SK-N-SH treated with all-trans-retinoic acid at 6 μM for 48 hours (cell line): ENCODE data around the gene ING3.

Experiments
- ATAC-seq: fragments of 200-7000 bp; cut with Tn5 transposase; 3 replicates; pipeline ENCODE4 v1.9.1; 2020; ENCODE audit warnings: mild to moderate bottlenecking, moderate library complexity
- ARNTL ChIP-seq: fragments of 450-650 bp; formaldehyde crosslinking; IDR thresholded peaks from 2 replicates; pipeline ENCODE4 v1.5.0; 2020; ENCODE audit warnings: low read depth, mild to moderate bottlenecking, moderate library complexity, borderline replicate concordance
- BACH2 ChIP-seq: fragments of 250-450 bp; sonication (Bioruptor Pico); IDR thresholded peaks from 2 replicates; pipeline ENCODE4 v1.9.0; 2021; ENCODE audit warnings: mild to moderate bottlenecking, borderline replicate concordance
- CREB5 ChIP-seq: fragments of 250-450 bp; sonication (Bioruptor Pico); IDR thresholded peaks from 2 replicates; pipeline ENCODE4 v1.5.1; 2020; ENCODE audit warnings: low read depth, mild to moderate bottlenecking, moderate library complexity
- CSDC2 ChIP-seq: fragments of 250-450 bp; sonication (Bioruptor Pico); IDR thresholded peaks from 2 replicates; pipeline ENCODE4 v1.5.0; 2020; ENCODE audit warnings: mild to moderate bottlenecking, moderate library complexity
- ESRRG ChIP-seq: fragments of 250-450 bp; sonication (Bioruptor Pico); IDR thresholded peaks from 2 replicates; pipeline ENCODE4 v1.6.1; 2021; ENCODE audit warnings: mild to moderate bottlenecking
- GLIS3 ChIP-seq: fragments of 250-450 bp; sonication (Bioruptor Pico); IDR thresholded peaks from 2 replicates; pipeline ENCODE4 v1.5.0; 2020; ENCODE audit warnings: mild to moderate bottlenecking, moderate library complexity
- ISL1 ChIP-seq: fragments of 250-450 bp; sonication (Bioruptor Pico); IDR thresholded peaks from 2 replicates; pipeline ENCODE4 v2.1.2; 2022; ENCODE audit warnings: mild to moderate bottlenecking, moderate library complexity
- OSR1 ChIP-seq: fragments of 250-450 bp; sonication (Bioruptor Pico); IDR thresholded peaks from 2 replicates; pipeline ENCODE4 v1.8.0; 2022; ENCODE audit warnings: moderate library complexity, mild to moderate bottlenecking, inconsistent platforms
- PATZ1 ChIP-seq: fragments of 250-450 bp; sonication (Bioruptor Pico); IDR thresholded peaks from 2 replicates; pipeline ENCODE4 v1.8.0; 2020; ENCODE audit warnings: mild to moderate bottlenecking, moderate library complexity, borderline replicate concordance
- POU6F1 ChIP-seq: fragments of 250-450 bp; sonication (Bioruptor Pico); IDR thresholded peaks from 2 replicates; pipeline ENCODE4 v1.8.0; 2021; ENCODE audit warnings: low read depth, mild to moderate bottlenecking, moderate library complexity, borderline replicate concordance
- PPARA ChIP-seq: fragments of 250-450 bp; sonication (Bioruptor Pico); IDR thresholded peaks from 2 replicates; pipeline ENCODE4 v1.5.0; 2020; ENCODE audit warnings: mild to moderate bottlenecking, borderline replicate concordance
- SNAI2 ChIP-seq: fragments of 250-450 bp; sonication (Bioruptor Pico); IDR thresholded peaks from 2 replicates; pipeline ENCODE4 v1.5.0; 2020; ENCODE audit warnings: mild to moderate bottlenecking, moderate library complexity
- TOX ChIP-seq: fragments of 250-450 bp; sonication (Bioruptor Pico); IDR thresholded peaks from 2 replicates; pipeline ENCODE4 v1.8.0; 2021; ENCODE audit warnings: mild to moderate bottlenecking, moderate library complexity, borderline replicate concordance
- TSHZ2 ChIP-seq: fragments of 250-450 bp; sonication (Bioruptor Pico); IDR thresholded peaks from 2 replicates; pipeline ENCODE4 v1.5.0; 2020; ENCODE audit warnings: mild to moderate bottlenecking, moderate library complexity
- ZC3H10 ChIP-seq: fragments of 250-450 bp; sonication (Bioruptor Pico); IDR thresholded peaks from 2 replicates; pipeline ENCODE4 v1.5.1; 2021; ENCODE audit warnings: mild to moderate bottlenecking, moderate library complexity
- ZFP3 ChIP-seq: fragments of 250-450 bp; sonication (Bioruptor Pico); IDR thresholded peaks from 2 replicates; pipeline ENCODE4 v1.5.0; 2020; ENCODE audit warnings: mild to moderate bottlenecking, moderate library complexity
- ZFP30 ChIP-seq: fragments of 450-650 bp; formaldehyde crosslinking; IDR thresholded peaks from 2 replicates; pipeline ENCODE4 v1.5.0; 2022; ENCODE audit warnings: mild to moderate bottlenecking, moderate library complexity
- ZNF565 ChIP-seq: fragments of 450-650 bp; formaldehyde crosslinking; conservative IDR thresholded peaks from 2 replicates; pipeline ENCODE4 v1.5.0; 2020; ENCODE audit warnings: low read depth, mild to moderate bottlenecking, moderate library complexity
- ZNF70 ChIP-seq: fragments of 450-650 bp; formaldehyde crosslinking; IDR thresholded peaks from 2 replicates; pipeline ENCODE4 v1.5.0; 2020; ENCODE audit warnings: mild to moderate bottlenecking, moderate library complexity
- ZNF8 ChIP-seq: fragments of 450-650 bp; formaldehyde crosslinking; IDR thresholded peaks from 2 replicates; pipeline ENCODE4 v1.5.0; 2020; ENCODE audit warnings: mild to moderate bottlenecking, moderate library complexity

ING3 gene

GRCh38 chr7:120994512-120995410, 44.2 kb downstream of the ING3 start:
- no peak for TF ChIP-seq POU6F1
- ATAC-seq = no peak

- TF ChIP-seq BACH2 (CRISPR knock-in tag) = no peak
- no peak for TF ChIP-seq ZFP3 (CRISPR knock-in tag)
- no peak for TF ChIP-seq ARNTL (CRISPR knock-in tag)
- TF ChIP-seq PATZ1 (CRISPR knock-in tag) = no peak
- no peak for TF ChIP-seq ZNF8 (CRISPR knock-in tag)
- no peak for TF ChIP-seq CSDC2 (CRISPR knock-in tag)
- TF ChIP-seq GLIS3 (CRISPR knock-in tag) = no peak
- no peak for TF ChIP-seq POU6F1
- no peak for TF ChIP-seq CREB5 (CRISPR knock-in tag)
- TF ChIP-seq OSR1 (CRISPR knock-in tag) = no peak
- no peak for ATAC-seq
Observed at GRCh38 chr7:120995654-120996053, 45.1 kb downstream of the ING3 start.

GRCh38 chr7:120996333-120996987, 45.9 kb downstream of the ING3 start:
- peak; percentile 80 for ATAC-seq

More at GRCh38 chr7:120996333-120996987, 45.9 kb downstream of the ING3 start:
- no peak for TF ChIP-seq CSDC2 (CRISPR knock-in tag)
- no peak for TF ChIP-seq PPARA (CRISPR knock-in tag)
- TF ChIP-seq ZFP3 (CRISPR knock-in tag) = no peak
- no peak for TF ChIP-seq ARNTL (CRISPR knock-in tag)
- TF ChIP-seq GLIS3 (CRISPR knock-in tag) = no peak
- no peak for TF ChIP-seq ZFP30 (CRISPR knock-in tag)
- TF ChIP-seq POU6F1 = no peak
- TF ChIP-seq ZNF565 = no peak
- TF ChIP-seq CREB5 (CRISPR knock-in tag) = no peak
- no peak for TF ChIP-seq OSR1 (CRISPR knock-in tag)
- no peak for TF ChIP-seq TOX
- TF ChIP-seq ZNF70 = no peak
- TF ChIP-seq SNAI2 (CRISPR knock-in tag) = no peak
- no peak for TF ChIP-seq ESRRG (CRISPR knock-in tag)
- TF ChIP-seq ZC3H10 (CRISPR knock-in tag) = no peak
- no peak for TF ChIP-seq ISL1 (CRISPR knock-in tag)
- no peak for TF ChIP-seq BACH2 (CRISPR knock-in tag)
- no peak for TF ChIP-seq TSHZ2 (CRISPR knock-in tag)
- TF ChIP-seq, all 23 proteins: peak for 0
